ENCODE data around the gene ARL3.

DNA sequence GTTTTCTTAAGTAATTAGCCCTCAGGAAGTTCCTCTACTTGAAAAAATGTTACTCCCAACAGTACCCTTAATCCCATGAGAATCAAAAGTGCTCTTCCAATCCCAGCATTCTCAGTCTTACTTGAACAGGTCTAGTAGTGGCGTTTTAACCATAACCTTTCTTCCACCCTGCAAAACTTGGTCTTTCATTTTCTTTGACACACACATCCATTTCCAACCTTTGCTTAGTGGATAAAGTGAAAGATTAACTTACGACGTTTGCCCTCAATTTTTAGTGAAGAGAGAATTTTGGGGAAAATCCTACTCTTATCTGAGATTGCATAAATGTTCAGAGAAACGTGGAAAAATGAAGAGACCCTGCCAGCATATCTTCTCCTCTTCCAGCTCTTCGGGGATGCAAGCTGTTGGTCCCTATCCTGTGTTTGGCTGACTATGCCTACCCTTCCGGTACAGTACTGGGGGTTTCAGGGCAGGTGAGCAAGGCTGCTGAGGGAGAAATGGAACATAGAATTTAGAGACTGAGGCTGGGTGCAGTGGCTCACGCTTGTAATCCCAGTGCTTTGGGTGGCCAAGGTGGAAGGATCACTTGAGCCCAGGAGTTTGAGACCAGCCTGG lies 48.3 kb upstream of the ARL3 start:
- no peak for TF ChIP-seq POLR2A (IDR thresholded peaks at IDR 0.05; ENCODE audit: low read depth, low read length)
- TF ChIP-seq TAF1 (IDR thresholded peaks at IDR 0.05; ENCODE audit: low read depth, low read length) = no peak
- TF ChIP-seq POLR2AphosphoS5 (IDR thresholded peaks at IDR 0.05; ENCODE audit: low read depth, low read length) = no peak
